Measurements from ENCODE around the gene MRPL21. TPM values are rescaled to one million over a fixed set of nuclear protein-coding genes. Genes with fewer than 3 reads are reported as not detected.

Gene MRPL21
- total RNA-seq, 1 donor from 2014 or later: 14.2 TPM

- H3K4me3 ChIP-seq: peak overlapping the region; percentile 59 to 65
- no peaks in the 10 kb centered on the region for H3K27me3 ChIP-seq
- intact Hi-C loops (cut with DNase I): no loop called here
Observed at GRCh38 chr11:68854273-68854958, 49.2 kb downstream of the MRPL21 start.

GRCh38 chr11:68852628-68853027 lies 51.0 kb downstream of the MRPL21 start:
- Histone ChIP-seq H3K36me3 (no peaks in the 10 kb centered on the region), H3K27ac (no peak overlapping the region), H3K27me3 (no peaks in the 10 kb centered on the region), H3K9me3 (no peaks in the 10 kb centered on the region), H3K4me3 (no peak overlapping the region), H3K4me1 (peaks cover 5 to 13% of the 10 kb centered on the region in 2 donors)
- DNase-seq (ENCODE audit: low spot score in 2 of 2): no peak
- intact Hi-C loops (cut with DNase I): no loop called here
- TF ChIP-seq CTCF (IDR thresholded peaks at IDR 0.05): no peak

More at GRCh38 chr11:68854273-68854958, 49.2 kb downstream of the MRPL21 start:
- Histone ChIP-seq H3K27ac (no peak overlapping the region), H3K9me3 (no peaks in the 10 kb centered on the region), H3K36me3 (no peaks in the 10 kb centered on the region), H3K4me1 (peaks cover 5 to 13% of the 10 kb centered on the region in 2 donors)
- no peak for DNase-seq (ENCODE audit: low spot score in 2 of 2)
- TF ChIP-seq CTCF (IDR thresholded peaks at IDR 0.05): no peak

- DNase-seq (ENCODE audit: low spot score in 2 of 2): no peak
- Histone ChIP-seq H3K9me3 (no peaks in the 10 kb centered on the region), H3K4me3 (no peak overlapping the region), H3K27me3 (no peaks in the 10 kb centered on the region), H3K36me3 (no peaks in the 10 kb centered on the region), H3K4me1 (peaks cover 0 to 19% of the 10 kb centered on the region in 2 donors), H3K27ac (no peak overlapping the region)
- intact Hi-C loops (cut with DNase I): no loop called here
- TF ChIP-seq CTCF (IDR thresholded peaks at IDR 0.05): no peak
Observed at GRCh38 chr11:68848429-68848828, 55.2 kb downstream of the MRPL21 start.

- H3K4me3 ChIP-seq: no peak overlapping the region
- H3K27ac ChIP-seq: no peak overlapping the region
- TF ChIP-seq CTCF (IDR thresholded peaks at IDR 0.05): no peak
- H3K9me3 ChIP-seq: no peaks in the 10 kb centered on the region
- intact Hi-C loops (cut with DNase I): no loop called here
- H3K4me1 ChIP-seq: peaks cover 4 to 24% of the 10 kb centered on the region in 2 donors
- no peaks in the 10 kb centered on the region for H3K36me3 ChIP-seq
- no peak for DNase-seq (ENCODE audit: low spot score in 2 of 2)
- H3K27me3 ChIP-seq: no peaks in the 10 kb centered on the region
Observed at GRCh38 chr11:68847395-68847794, 56.2 kb downstream of the MRPL21 start.

GRCh38 chr11:68845351-68846002 lies 58.2 kb downstream of the MRPL21 start:
- Histone ChIP-seq H3K4me3 (peak overlapping the region in 1 of 2 donors; percentile 12), H3K9me3 (no peaks in the 10 kb centered on the region), H3K27me3 (no peaks in the 10 kb centered on the region), H3K36me3 (no peaks in the 10 kb centered on the region), H3K4me1 (peaks cover 7 to 29% of the 10 kb centered on the region in 2 donors), H3K27ac (peak overlapping the region in 1 of 2 donors; percentile 19)
- intact Hi-C loops (cut with DNase I): no loop called here
- no peak for TF ChIP-seq CTCF (IDR thresholded peaks at IDR 0.05)
- DNase-seq (ENCODE audit: low spot score in 2 of 2): no peak
